SK-N-SH treated with all-trans-retinoic acid at 6 μM for 48 hours (cell line): ENCODE results near the gene PLEKHA8.

Experiments used
- ARNTL ChIP-seq: fragments of 450-650 bp; formaldehyde crosslinking; IDR thresholded peaks from 2 replicates; pipeline ENCODE4 v1.5.0; 2020; ENCODE audit warnings: low read depth, mild to moderate bottlenecking, moderate library complexity, borderline replicate concordance
- TCF4 ChIP-seq: fragments of 250-450 bp; sonication (Bioruptor Pico); IDR thresholded peaks from 2 replicates; pipeline ENCODE4 v1.8.0; 2021; ENCODE audit warnings: mild to moderate bottlenecking, moderate library complexity, borderline replicate concordance

GRCh38 chr7:30079880-30080279 lies 51.7 kb downstream of the PLEKHA8 start:
- no peak for TF ChIP-seq ARNTL (CRISPR knock-in tag)
- no peak for TF ChIP-seq TCF4 (CRISPR knock-in tag)
